WTC11 (cell line): ENCODE measurements around the gene USO1. TPM values are rescaled to one million over a fixed set of nuclear protein-coding genes. Genes with fewer than 3 reads are reported as not detected.

ENCODE experiments used
- ATAC-seq: fragments of 200-7000 bp; cut with Tn5 transposase; 2 replicates; pipeline ENCODE4 v1.10.0; 2021; ENCODE audit warnings: mild to moderate bottlenecking, moderate library complexity
- CTCF ChIA-PET: fragments of 300-600 bp; sonication (Branson Sonifier 250); formaldehyde crosslinking; loops from one replicate; lab custom pipeline; 2021; ENCODE audit warnings: antibody characterized with exemption; lab: Charles Lee
- POLR2A ChIA-PET: fragments of 350-600 bp; sonication (Branson Sonifier 250); formaldehyde crosslinking; loops from one replicate; lab custom pipeline; 2021; ENCODE audit warnings: antibody characterized with exemption; lab: Charles Lee
- DNase-seq: peaks from one replicate; pipeline ENCODE4 v3.0.0; 2021; ENCODE audit warnings: low spot score
- H3K27ac Mint-ChIP-seq: 2 replicates; pipeline ENCODE4 v1.8.0; 2021; ENCODE audit warnings: mixed read lengths
- H3K27me3 Mint-ChIP-seq: 2 replicates; pipeline ENCODE4 v1.8.0; 2021; ENCODE audit warnings: low read depth, mild to moderate bottlenecking, moderate library complexity, mixed read lengths
- H3K36me3 Mint-ChIP-seq: 2 replicates; pipeline ENCODE4 v1.8.0; 2021; ENCODE audit warnings: mixed read lengths
- H3K4me1 Mint-ChIP-seq: 2 replicates; pipeline ENCODE4 v1.8.0; 2022; ENCODE audit warnings: mixed read lengths
- H3K4me3 Mint-ChIP-seq: 2 replicates; pipeline ENCODE4 v1.8.0; 2021; ENCODE audit warnings: mild to moderate bottlenecking, moderate library complexity, mixed read lengths
- H3K9me3 Mint-ChIP-seq: 2 replicates; pipeline ENCODE4 v1.8.0; 2021; ENCODE audit warnings: mixed read lengths
- CBFB ChIP-seq: sonication (generic); formaldehyde crosslinking; IDR thresholded peaks from 2 replicates; pipeline ENCODE4 v1.8.1; 2022; ENCODE audit warnings: mild to moderate bottlenecking, low read depth, missing genetic modification reagents
- E2F1 ChIP-seq: sonication (generic); formaldehyde crosslinking; IDR thresholded peaks from 2 replicates; pipeline ENCODE4 v1.8.0; 2022; ENCODE audit warnings: mild to moderate bottlenecking, missing genetic modification reagents
- EMX1 ChIP-seq: fragments of 250-450 bp; sonication (Bioruptor Pico); IDR thresholded peaks from 2 replicates; pipeline ENCODE4 v1.8.0; 2021; ENCODE audit warnings: mild to moderate bottlenecking
- ETV6 ChIP-seq: sonication (generic); formaldehyde crosslinking; IDR thresholded peaks from 2 replicates; pipeline ENCODE4 v1.8.1; 2022; ENCODE audit warnings: mild to moderate bottlenecking, missing genetic modification reagents
- FOXP4 ChIP-seq: sonication (generic); formaldehyde crosslinking; IDR thresholded peaks from 2 replicates; pipeline ENCODE4 v1.8.0; 2022; ENCODE audit warnings: mild to moderate bottlenecking, missing genetic modification reagents
- GABPB1 ChIP-seq: sonication (generic); formaldehyde crosslinking; IDR thresholded peaks from 2 replicates; pipeline ENCODE4 v1.8.1; 2023; ENCODE audit warnings: mild to moderate bottlenecking, missing genetic modification reagents
- HMGA2 ChIP-seq: fragments of 250-450 bp; sonication (Bioruptor Pico); IDR thresholded peaks from 2 replicates; pipeline ENCODE4 v1.4.0; 2021; ENCODE audit warnings: mild to moderate bottlenecking, moderate library complexity
- IRF2 ChIP-seq: sonication (generic); formaldehyde crosslinking; IDR thresholded peaks from 2 replicates; pipeline ENCODE4 v1.8.0; 2022; ENCODE audit warnings: low read depth, missing genetic modification reagents, borderline replicate concordance
- MLX ChIP-seq: sonication (generic); formaldehyde crosslinking; IDR thresholded peaks from 2 replicates; pipeline ENCODE4 v1.8.1; 2023; ENCODE audit warnings: mild to moderate bottlenecking, missing genetic modification reagents, moderate library complexity
- NFATC4 ChIP-seq: fragments of 250-450 bp; sonication (Bioruptor Pico); IDR thresholded peaks from 2 replicates; pipeline ENCODE4 v1.9.0; 2021; ENCODE audit warnings: mild to moderate bottlenecking
- NR3C1 ChIP-seq: sonication (generic); formaldehyde crosslinking; conservative IDR thresholded peaks from 2 replicates; pipeline ENCODE4 v1.8.1; 2023; ENCODE audit warnings: low read depth, mild to moderate bottlenecking, missing genetic modification reagents
- PRDM15 ChIP-seq: sonication (generic); formaldehyde crosslinking; IDR thresholded peaks from 2 replicates; pipeline ENCODE4 v1.8.0; 2022; ENCODE audit warnings: missing genetic modification reagents
- PRRX2 ChIP-seq: fragments of 250-450 bp; sonication (Bioruptor Pico); IDR thresholded peaks from 2 replicates; pipeline ENCODE4 v1.8.0; 2021; ENCODE audit warnings: mild to moderate bottlenecking
- RELA ChIP-seq: sonication (generic); formaldehyde crosslinking; IDR thresholded peaks from 2 replicates; pipeline ENCODE4 v1.8.1; 2022; ENCODE audit warnings: missing genetic modification reagents, mild to moderate bottlenecking, borderline replicate concordance
- SMAD4 ChIP-seq: sonication (generic); formaldehyde crosslinking; IDR thresholded peaks from 2 replicates; pipeline ENCODE4 v1.8.0; 2022; ENCODE audit warnings: mild to moderate bottlenecking, missing genetic modification reagents
- STAT6 ChIP-seq: sonication (generic); formaldehyde crosslinking; conservative IDR thresholded peaks from 2 replicates; pipeline ENCODE4 v1.8.1; 2023; ENCODE audit warnings: mild to moderate bottlenecking, low read depth, missing genetic modification reagents, moderate library complexity
- TEAD4 ChIP-seq: sonication (generic); formaldehyde crosslinking; IDR thresholded peaks from 2 replicates; pipeline ENCODE4 v1.8.0; 2022; ENCODE audit warnings: mild to moderate bottlenecking, missing genetic modification reagents
- ZBTB43 ChIP-seq: sonication (generic); formaldehyde crosslinking; IDR thresholded peaks from 2 replicates; pipeline ENCODE4 v1.8.1; 2023; ENCODE audit warnings: mild to moderate bottlenecking, missing genetic modification reagents
- total RNA-seq: library from RNA; stranded (reverse); gene quantifications from 3 replicates; pipeline ENCODE4 v1.2.3, GENCODE V29; 2021

Gene USO1
- total RNA-seq, 1 experiment from 2014 or later, result 162 TPM

GRCh38 chr4:75745161-75745560, 20.8 kb downstream of the USO1 start (continued):
- TF ChIP-seq STAT6 (no peak), NFATC4 (CRISPR knock-in tag) (no peak), PRRX2 (no peak), E2F1 (CRISPR knock-in tag) (no peak), ETV6 (CRISPR knock-in tag) (no peak), GABPB1 (CRISPR knock-in tag) (no peak), ZBTB43 (no peak), RELA (no peak), IRF2 (CRISPR knock-in tag) (no peak), FOXP4 (CRISPR knock-in tag) (no peak), EMX1 (CRISPR knock-in tag) (no peak), NR3C1 (CRISPR knock-in tag) (no peak)

- H3K36me3 Mint-ChIP-seq, result peaks cover 11% of the 10 kb centered on the region; the same call in 1 of the 2 replicates
- H3K27me3 Mint-ChIP-seq, result no peaks in the 10 kb centered on the region
- DNase-seq (no peak), ATAC-seq (no peak)
- TF ChIP-seq PRRX2, result no peak
- H3K9me3 Mint-ChIP-seq, result no peaks in the 10 kb centered on the region
- POLR2A ChIA-PET, result no interaction called here
- CTCF ChIA-PET, result interaction anchor here (3.3 kb wide), 1 partner anchor 22 kb away, joined by 16 read pairs; the partner anchor contains the start of gene USO1
- no peaks in the 10 kb centered on the region for H3K4me1 Mint-ChIP-seq
- H3K4me3 Mint-ChIP-seq, result no peak overlapping the region
- 0 out of 2 replicates have a peak overlapping the region, but pooled peaks have one; percentile 60 for H3K27ac Mint-ChIP-seq
Measured at GRCh38 chr4:75745721-75746199, 21.4 kb downstream of the USO1 start.

GRCh38 chr4:75752637-75753036, 28.3 kb downstream of the USO1 start:
- DNase-seq (no peak), ATAC-seq (no peak)
- ChIA-PET POLR2A (no interaction called here), CTCF (interaction anchor here (1.5 kb wide), 1 partner anchor 29 kb away, joined by 7 read pairs; no protein-coding TSS in a partner anchor)
- Mint-ChIP-seq H3K27me3 (no peaks in the 10 kb centered on the region), H3K36me3 (peaks cover 42% of the 10 kb centered on the region), H3K4me3 (no peak overlapping the region), H3K27ac (no peak overlapping the region), H3K4me1 (peaks cover 4% of the 10 kb centered on the region; the same call in 1 of the 2 replicates), H3K9me3 (peaks cover 5% of the 10 kb centered on the region)
- no peak for TF ChIP-seq CBFB (CRISPR knock-in tag)

GRCh38 chr4:75769036-75769435, 44.7 kb downstream of the USO1 start:
- Mint-ChIP-seq H3K36me3 (peaks cover 43% of the 10 kb centered on the region), H3K4me1 (no peaks in the 10 kb centered on the region), H3K27ac (no peak overlapping the region; the same call in 1 of the 2 replicates), H3K9me3 (no peaks in the 10 kb centered on the region), H3K4me3 (no peak overlapping the region), H3K27me3 (no peaks in the 10 kb centered on the region)
- POLR2A ChIA-PET, result no interaction called here
- CTCF ChIA-PET, result no interaction called here
- DNase-seq (no peak), ATAC-seq (no peak)
- TF ChIP-seq E2F1 (CRISPR knock-in tag) (no peak), MLX (CRISPR knock-in tag) (no peak), HMGA2 (CRISPR knock-in tag) (no peak), TEAD4 (CRISPR knock-in tag) (no peak), PRDM15 (CRISPR knock-in tag) (no peak), SMAD4 (CRISPR knock-in tag) (no peak)
